RWPE1 (cell line): Measurements from ENCODE around the gene RNF4.

ENCODE experiments used
- CTCF ChIA-PET: fragments of 350-600 bp; sonication (Branson Sonifier 250); formaldehyde crosslinking; extraction: SDS; loops from one replicate; lab custom pipeline; 2021; lab: Yijun Ruan, JAX
- POLR2A ChIA-PET: fragments of 400-600 bp; formaldehyde crosslinking; extraction: SDS; loops from one replicate; lab custom pipeline; 2020; ENCODE audit warnings: antibody characterized with exemption; ENCODE audit not compliant: low non-redundant PET; lab: Yijun Ruan, JAX
- DNase-seq: peaks from one replicate; pipeline ENCODE4 v3.0.0; 2012; ENCODE audit warnings: low spot score
- H3K27ac ChIP-seq: fragments of 450-650 bp; 2 replicates; pipeline ENCODE4 v1.5.1; 2017
- TF ChIP-seq, protein P1 (sequence below): fragments of 450-650 bp; conservative IDR thresholded peaks from 2 replicates; pipeline ENCODE4 v1.5.1; 2017; ENCODE audit warnings: low read depth, mild to moderate bottlenecking

RNF4 gene

DNA sequence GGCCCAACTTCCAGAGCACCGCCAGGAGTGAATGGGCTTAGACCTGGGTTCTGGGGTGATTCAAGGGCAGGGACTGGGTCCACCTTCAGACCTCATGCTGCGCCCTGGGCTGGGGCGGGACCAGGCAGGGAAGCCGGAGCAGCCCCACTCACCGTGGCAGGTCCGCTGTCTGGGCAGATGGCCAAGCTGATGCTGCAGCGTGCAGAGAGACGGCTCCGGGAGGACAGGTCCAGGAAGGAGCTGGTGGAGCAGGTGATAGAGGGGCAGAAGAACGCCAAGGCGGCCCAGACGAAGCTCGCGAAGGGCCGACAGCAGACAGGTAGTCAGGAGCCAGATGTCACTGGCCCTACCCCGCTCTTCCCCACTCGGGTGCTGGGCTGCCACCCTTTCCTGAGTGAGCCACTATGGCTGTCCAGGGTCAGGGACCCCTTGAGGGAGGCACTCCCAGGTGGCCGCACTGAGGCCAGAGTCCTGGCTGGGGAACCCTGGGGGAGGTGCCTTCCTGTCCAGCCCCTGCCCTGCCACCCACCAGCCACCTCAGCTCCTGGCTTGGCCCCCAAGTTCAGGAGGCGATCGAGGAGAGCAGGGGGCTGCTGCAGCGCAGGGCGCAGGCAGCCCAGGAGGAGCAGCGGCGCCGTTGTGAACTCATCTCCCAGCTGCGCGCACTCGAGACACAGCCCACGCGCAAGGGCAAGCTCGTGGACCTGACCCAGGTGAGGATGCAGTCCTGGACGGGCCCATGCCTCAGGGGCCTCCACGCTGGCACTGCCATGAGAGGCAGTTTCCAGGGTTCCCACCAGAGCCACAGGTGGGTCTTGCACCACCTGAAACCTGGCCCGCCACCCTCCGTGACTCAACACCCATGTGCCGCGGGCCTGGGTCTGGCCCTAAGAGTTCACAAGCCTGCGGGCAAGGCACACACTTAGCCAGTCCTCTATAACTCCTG, 10.1 kb upstream of the RNF4 start:
- H3K27ac ChIP-seq: no peak overlapping the region
- ChIA-PET CTCF (interaction anchor here (0.7 to 1.4 kb wide), 2 partner anchors 17 to 239 kb away, joined by 3 read pairs; no protein-coding TSS in a partner anchor), POLR2A (no interaction called here)
- TF ChIP-seq, protein P1, sequence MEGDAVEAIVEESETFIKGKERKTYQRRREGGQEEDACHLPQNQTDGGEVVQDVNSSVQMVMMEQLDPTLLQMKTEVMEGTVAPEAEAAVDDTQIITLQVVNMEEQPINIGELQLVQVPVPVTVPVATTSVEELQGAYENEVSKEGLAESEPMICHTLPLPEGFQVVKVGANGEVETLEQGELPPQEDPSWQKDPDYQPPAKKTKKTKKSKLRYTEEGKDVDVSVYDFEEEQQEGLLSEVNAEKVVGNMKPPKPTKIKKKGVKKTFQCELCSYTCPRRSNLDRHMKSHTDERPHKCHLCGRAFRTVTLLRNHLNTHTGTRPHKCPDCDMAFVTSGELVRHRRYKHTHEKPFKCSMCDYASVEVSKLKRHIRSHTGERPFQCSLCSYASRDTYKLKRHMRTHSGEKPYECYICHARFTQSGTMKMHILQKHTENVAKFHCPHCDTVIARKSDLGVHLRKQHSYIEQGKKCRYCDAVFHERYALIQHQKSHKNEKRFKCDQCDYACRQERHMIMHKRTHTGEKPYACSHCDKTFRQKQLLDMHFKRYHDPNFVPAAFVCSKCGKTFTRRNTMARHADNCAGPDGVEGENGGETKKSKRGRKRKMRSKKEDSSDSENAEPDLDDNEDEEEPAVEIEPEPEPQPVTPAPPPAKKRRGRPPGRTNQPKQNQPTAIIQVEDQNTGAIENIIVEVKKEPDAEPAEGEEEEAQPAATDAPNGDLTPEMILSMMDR: no peak
- no peak for DNase-seq

DNA sequence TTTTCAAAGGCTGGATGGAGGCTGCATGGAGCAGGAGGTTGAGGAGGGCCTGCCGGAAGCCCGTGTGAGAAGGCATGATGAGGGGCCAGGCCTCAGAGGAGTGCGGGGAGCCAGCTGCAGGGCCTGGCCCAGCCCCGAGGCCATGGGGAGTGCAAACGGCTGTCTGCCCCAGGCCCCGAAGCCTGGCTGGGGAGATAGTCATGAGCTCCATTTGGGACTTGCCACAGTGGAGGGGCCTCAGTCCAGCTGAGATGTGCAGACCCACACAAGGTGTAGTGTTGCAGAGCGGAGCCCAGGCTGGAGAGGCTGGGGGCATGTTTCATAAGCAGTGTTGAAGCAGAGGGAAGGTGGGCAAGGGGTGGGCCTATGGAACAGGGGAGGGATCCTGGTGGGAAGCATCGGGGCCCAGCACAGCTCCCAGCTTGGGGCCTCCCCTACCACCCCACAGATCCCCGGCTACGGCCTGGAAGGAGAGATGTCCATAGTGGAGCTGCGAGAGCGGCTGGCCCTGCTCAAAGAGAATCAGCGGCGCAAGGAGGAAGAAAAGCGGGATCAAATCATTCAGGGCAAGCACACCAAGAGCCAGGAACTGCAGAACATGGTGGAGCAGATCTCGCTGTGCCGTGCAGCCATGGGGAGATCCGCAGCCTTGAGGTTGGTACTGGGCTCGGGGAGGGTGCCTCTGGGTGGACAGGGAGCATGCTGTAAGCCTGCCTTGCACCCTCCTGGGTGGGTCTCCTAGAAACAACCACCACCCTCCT, 9.1 kb upstream of the RNF4 start:
- CTCF ChIA-PET: interaction anchor here (0.7 to 1.4 kb wide), 2 partner anchors 18 to 240 kb away, joined by 3 read pairs; no protein-coding TSS in a partner anchor
- no peak for DNase-seq
- TF ChIP-seq, protein P1: no peak
- no peak overlapping the region for H3K27ac ChIP-seq
- POLR2A ChIA-PET: no interaction called here

DNA sequence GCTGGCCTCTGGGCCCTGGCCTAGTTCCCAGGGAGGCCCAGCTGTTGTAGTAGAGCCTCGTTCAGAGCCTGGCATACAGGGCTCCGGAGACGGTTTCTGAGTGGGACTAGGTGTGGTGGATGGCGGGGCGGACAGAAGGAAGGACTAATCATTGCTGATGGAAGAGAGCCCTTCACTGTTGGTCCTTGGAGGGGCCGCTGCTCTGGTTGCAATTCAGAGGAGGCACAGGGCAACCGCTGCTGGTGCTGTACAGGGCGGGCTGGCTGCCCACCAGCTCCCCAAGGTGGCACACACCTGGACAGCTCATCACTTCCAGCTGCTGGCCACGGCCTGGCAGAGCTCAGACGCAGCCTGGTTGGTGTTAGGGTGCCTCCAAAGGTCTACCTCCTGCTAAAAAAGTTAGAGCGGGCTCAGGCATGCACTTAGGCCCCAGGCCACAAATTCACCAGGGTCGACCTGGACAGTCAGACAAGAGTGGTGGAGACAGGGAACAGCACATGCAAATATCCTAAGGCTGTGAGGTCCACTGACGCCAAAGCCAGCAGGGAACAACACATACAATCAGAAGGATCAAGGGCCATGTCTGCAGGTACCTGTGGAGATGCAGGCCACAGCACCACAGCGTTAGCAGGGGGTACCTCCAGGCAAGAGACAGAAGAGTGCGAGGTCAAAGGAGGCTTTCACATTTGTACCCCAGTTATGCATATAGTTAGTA, 7.5 kb upstream of the RNF4 start:
- ChIA-PET POLR2A (no interaction called here), CTCF (interaction anchor here (0.7 kb wide), 1 partner anchor 33 kb away, joined by 4 read pairs; no protein-coding TSS in a partner anchor)
- TF ChIP-seq, protein P1: no peak

DNA sequence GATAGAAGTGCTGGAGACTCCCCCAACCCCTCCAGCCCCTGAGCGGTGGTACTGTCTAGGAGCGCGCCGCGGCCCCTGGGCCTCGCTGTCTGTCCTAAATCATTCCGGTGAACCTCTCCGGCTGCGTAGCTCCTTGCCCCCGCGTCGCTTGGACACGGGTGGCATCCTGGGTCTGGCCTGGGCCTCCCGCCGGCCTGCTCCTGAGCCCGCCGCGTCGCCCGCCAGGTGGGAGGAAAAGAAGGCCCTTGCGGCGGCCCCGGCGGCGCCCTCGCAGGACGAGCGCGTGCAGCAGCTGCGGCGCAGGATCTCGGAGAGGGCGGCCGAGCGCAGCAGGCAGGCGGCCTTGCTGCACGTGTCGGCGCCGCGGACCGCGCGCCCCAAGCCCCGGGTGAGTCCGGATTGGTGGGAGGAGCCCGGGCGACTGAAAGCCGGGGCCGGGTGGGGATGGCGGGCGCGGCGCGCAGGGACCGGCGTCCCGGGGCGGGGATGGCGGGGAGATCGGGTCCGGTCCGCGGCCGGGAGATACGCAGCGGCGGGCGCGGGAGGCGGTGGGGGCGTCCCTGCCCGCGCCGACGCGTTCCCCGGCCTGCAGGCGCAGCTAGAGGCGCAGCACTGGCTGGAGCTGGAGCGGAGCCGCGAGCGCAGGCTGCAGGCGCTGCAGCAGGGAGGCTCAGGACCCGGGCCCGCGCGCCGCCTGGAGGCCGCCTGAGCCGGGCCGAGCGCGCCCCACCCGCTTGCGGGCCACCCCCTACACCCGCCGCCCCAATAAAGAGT, 6.5 kb upstream of the RNF4 start:
- ChIA-PET POLR2A (no interaction called here), CTCF (interaction anchor here (0.7 kb wide), 1 partner anchor 32 kb away, joined by 4 read pairs; no protein-coding TSS in a partner anchor)
- peak overlapping the region; percentile 36; the same call in 1 of the 2 replicates for H3K27ac ChIP-seq
- TF ChIP-seq, protein P1: peak; percentile 72
- DNase-seq: peak; percentile 39

More for the DNA sequence above, 7.5 kb upstream of the RNF4 start:
- no peak overlapping the region for H3K27ac ChIP-seq
- no peak for DNase-seq

DNA sequence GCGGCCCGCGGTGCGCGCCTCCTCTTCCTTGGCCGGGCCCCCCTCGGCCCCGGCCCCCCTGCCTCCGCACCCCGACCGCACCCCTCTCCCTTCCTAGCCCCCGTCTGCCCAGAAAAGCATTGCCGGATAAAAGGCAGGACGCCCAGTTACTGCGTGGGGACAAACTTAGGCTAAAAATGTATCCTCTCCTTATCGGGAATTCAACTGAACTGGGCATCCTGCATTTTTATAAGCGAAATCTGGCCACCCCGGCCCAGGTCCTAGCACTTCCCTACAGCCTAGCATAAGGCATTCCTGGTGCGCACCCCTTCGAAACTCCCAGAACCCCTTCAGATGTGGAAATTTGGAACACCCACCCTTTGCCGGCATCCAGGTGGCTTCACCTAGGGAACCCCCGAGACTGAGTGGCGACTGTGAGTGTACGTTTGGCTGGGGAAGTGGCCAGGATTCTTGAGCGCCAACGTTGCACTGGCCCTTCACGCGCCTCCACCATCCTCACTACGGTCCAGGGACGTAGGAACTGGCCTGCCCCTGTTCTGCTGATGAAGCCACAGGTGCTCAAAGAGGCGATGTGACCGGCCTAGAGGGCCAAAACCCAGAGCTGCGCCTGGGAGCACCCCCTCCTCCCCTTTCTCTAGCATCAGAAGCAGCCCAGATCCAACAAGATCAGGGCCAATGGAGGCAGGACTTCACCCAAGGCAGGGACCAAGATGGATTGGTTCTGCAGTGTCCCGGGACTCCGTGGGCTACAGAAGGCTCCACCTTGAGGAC, 5.7 kb upstream of the RNF4 start:
- CTCF ChIA-PET: interaction anchor here (1.2 kb wide), 1 partner anchor 243 kb away, joined by 4 read pairs; no protein-coding TSS in a partner anchor
- POLR2A ChIA-PET: no interaction called here
- no peak for DNase-seq
- peak overlapping the region; percentile 36; the same call in 1 of the 2 replicates for H3K27ac ChIP-seq
- TF ChIP-seq, protein P1: peak; percentile 33; the same call in 1 of the 2 replicates
